K562 (cell line): Measurements from ENCODE around the gene CPSF2. TPM values are rescaled to one million over a fixed set of nuclear protein-coding genes. Genes with fewer than 3 reads are reported as not detected.

Experiments
- ATAC-seq: fragments of 200-7000 bp; cut with Tn5 transposase; 3 replicates; pipeline ENCODE4 v1.9.1; 2020; ENCODE audit warnings: moderate library complexity
- BruUV-seq: library from RNA; stranded (reverse); fragments of 400-500 nt; replicated peaks from 2 replicates; lab custom pipeline; 2021; lab: Mats Ljungman, UMichigan
- CTCF ChIA-PET: fragments of 300-600 bp; formaldehyde crosslinking; extraction: SDS; loops from one replicate; lab custom pipeline; 2021; ENCODE audit warnings: low intra/inter-chr PET ratio; lab: Yijun Ruan, JAX
- POLR2A ChIA-PET: fragments of 300-600, 350-650 bp; sonication (Branson Sonifier 250); formaldehyde crosslinking; extraction: SDS; loops from one replicate; lab custom pipeline; 2021; ENCODE audit warnings: antibody characterized with exemption, inconsistent platforms; lab: Yijun Ruan, JAX
- DNase-seq, 4 experiments: peaks; one replicate each; pipeline versions ENCODE4 v3.0.0 to v3.0.0-alpha.2; 2011 to 2018; ENCODE audit warnings: low spot score in 3 of 4, mixed read lengths in 3 of 4; ENCODE audit errors: extremely low read depth in 1 of 4
- FAIRE-seq: peaks from 2 replicates; lab custom pipeline; 2011; peaks lifted over from hg19 to GRCh38; lab: Jason Lieb, UNC
- H2AFZ ChIP-seq: 2 replicates; pipeline ENCODE4 v1.6.0; 2011; ENCODE audit warnings: low read depth, low read length, control low read depth, inconsistent platforms
- H3K27ac ChIP-seq: fragments of 200-600 bp; 3 replicates; pipeline ENCODE4 v1.8.0; 2011; ENCODE audit warnings: low read depth, mild to moderate bottlenecking, control low read depth, inconsistent platforms, low read length, moderate library complexity, mixed read lengths; ENCODE audit errors: extremely low read depth
- H3K27me3 ChIP-seq, 2 experiments: fragments of 300-600 bp in 1 of 2; 2 replicates in 1 of 2; 3 replicates in 1 of 2; pipeline versions ENCODE4 v1.6.0 to v1.8.0; 2011; ENCODE audit warnings: inconsistent platforms in 2 of 2, low read length in 2 of 2, mild to moderate bottlenecking in 1 of 2, mixed read lengths in 1 of 2, moderate library complexity in 1 of 2; ENCODE audit not compliant: control insufficient read depth in 2 of 2, insufficient read depth in 2 of 2
- H3K36me3 ChIP-seq: fragments of 300-600 bp; 3 replicates; pipeline ENCODE4 v1.8.0; 2011; ENCODE audit warnings: mild to moderate bottlenecking, low read length, inconsistent platforms; ENCODE audit not compliant: control insufficient read depth, insufficient read depth
- H3K4me1 ChIP-seq, 2 experiments: fragments of 200-600 bp in 1 of 2; replicated peaks in 1 of 2; 2 replicates in 1 of 2; 3 replicates in 1 of 2; pipeline versions ENCODE4 v1.5.1 to v1.8.0; 2011; ENCODE audit warnings: inconsistent platforms in 2 of 2, low read length in 2 of 2, mild to moderate bottlenecking in 1 of 2, mixed read lengths in 1 of 2, moderate library complexity in 1 of 2; ENCODE audit not compliant: control insufficient read depth in 2 of 2, insufficient read depth in 2 of 2
- H3K4me2 ChIP-seq: 2 replicates; pipeline ENCODE4 v1.6.1; 2011; ENCODE audit warnings: low read length, control low read depth, inconsistent platforms, mixed read lengths; ENCODE audit not compliant: insufficient read depth
- H3K4me3 ChIP-seq: fragments of 200-600 bp; sonication (generic), shearing (Covaris generic); 2 replicates; pipeline ENCODE4 v1.5.1; 2016; ENCODE audit warnings: control low read depth, inconsistent platforms
- H3K79me2 ChIP-seq: fragments of 200-600 bp; 3 replicates; pipeline ENCODE4 v1.8.0; 2011; ENCODE audit warnings: low read length, inconsistent platforms; ENCODE audit not compliant: control insufficient read depth, insufficient read depth
- H3K9ac ChIP-seq, 2 experiments: 2 replicates each; pipeline versions ENCODE4 v1.6.0 to v1.6.1; 2011; ENCODE audit warnings: low read depth in 2 of 2, low read length in 2 of 2, control low read depth in 1 of 2, inconsistent platforms in 1 of 2, mild to moderate bottlenecking in 1 of 2, mixed read lengths in 1 of 2; ENCODE audit not compliant: insufficient read depth in 1 of 2
- H3K9me1 ChIP-seq: one replicate; pipeline ENCODE4 v1.6.0; 2011; ENCODE audit warnings: inconsistent platforms, mild to moderate bottlenecking, low read length, moderate library complexity; ENCODE audit not compliant: control insufficient read depth, insufficient read depth
- H3K9me3 ChIP-seq: replicated peaks from 2 replicates; pipeline ENCODE4 v1.5.1; 2011; ENCODE audit warnings: low read depth, low read length, inconsistent platforms; ENCODE audit not compliant: control insufficient read depth, insufficient read depth
- H4K20me1 ChIP-seq: replicated peaks from 2 replicates; pipeline ENCODE4 v1.6.1; 2011; ENCODE audit warnings: low read length, inconsistent platforms, mixed read lengths; ENCODE audit not compliant: control insufficient read depth, insufficient read depth
- CEBPG ChIP-seq, 3 experiments: fragments of 200-800 bp in 1 of 3; sonication (Bioruptor generic) in 1 of 3; sonication (generic) in 1 of 3; formaldehyde crosslinking in 1 of 3; IDR thresholded peaks in 2 of 3; conservative IDR thresholded peaks in 1 of 3; 2 replicates each; pipeline versions ENCODE4 v1.6.1 to v1.8.0; 2016 to 2022; ENCODE audit warnings: missing compliant biosample characterization in 2 of 3, missing genetic modification characterization in 2 of 3, mild to moderate bottlenecking in 1 of 3, missing genetic modification reagents in 1 of 3
- FOXJ3 ChIP-seq: sonication (generic); formaldehyde crosslinking; IDR thresholded peaks from 2 replicates; pipeline ENCODE4 v1.4.0; 2020; ENCODE audit warnings: mild to moderate bottlenecking, missing genetic modification reagents
- IRF2 ChIP-seq: sonication (generic); formaldehyde crosslinking; IDR thresholded peaks from 2 replicates; pipeline ENCODE4 v1.8.1; 2022; ENCODE audit warnings: mild to moderate bottlenecking, missing genetic modification reagents
- POLR2A ChIP-seq: fragments of 450-650 bp; conservative IDR thresholded peaks from 2 replicates; pipeline ENCODE4 v1.6.1; 2016
- POLR2H ChIP-seq: IDR thresholded peaks from 2 replicates; pipeline ENCODE4 v1.6.1; 2016; ENCODE audit warnings: missing genetic modification characterization, low read depth, mild to moderate bottlenecking, control low read depth, missing compliant biosample characterization, moderate library complexity
- SETDB1 ChIP-seq: IDR thresholded peaks from one replicate; pipeline ENCODE4 v1.6.1; 2012; ENCODE audit warnings: low read length, control low read depth, inconsistent platforms
- TAL1 ChIP-seq: fragments of 450-650 bp; IDR thresholded peaks from 2 replicates; pipeline ENCODE4 v1.6.1; 2016; ENCODE audit warnings: mild to moderate bottlenecking
- TCF7L2 ChIP-seq: fragments of 150-350 bp; IDR thresholded peaks from 2 replicates; pipeline ENCODE4 v1.6.1; 2016; ENCODE audit warnings: low read depth, mild to moderate bottlenecking, low read length, moderate library complexity
- ZKSCAN1 ChIP-seq: fragments of 150-350 bp; IDR thresholded peaks from 2 replicates; pipeline ENCODE4 v1.6.1; 2016; ENCODE audit warnings: low read depth, low read length
- ZNF175 ChIP-seq: fragments of 200-800 bp; sonication (Bioruptor generic); IDR thresholded peaks from 2 replicates; pipeline ENCODE4 v1.6.1; 2016; ENCODE audit warnings: low read depth, mild to moderate bottlenecking, missing genetic modification characterization, missing compliant biosample characterization
- ZNF76 ChIP-seq: fragments of 250-450 bp; sonication (Bioruptor Pico); IDR thresholded peaks from 2 replicates; pipeline ENCODE4 v1.4.0; 2020; ENCODE audit warnings: mild to moderate bottlenecking, moderate library complexity, borderline replicate concordance
- WGBS: fragments of 100-300 bp; shearing (Covaris generic); methylation state at CpG from one replicate; pipeline ENCODE4 v1.1.6; 2016; ENCODE audit warnings: low coverage, mixed read lengths; ENCODE audit not compliant: insufficient coverage; ENCODE audit errors: missing lambda C conversion rate; 5-methylcytosine and 5-hydroxymethylcytosine counted together
- in situ Hi-C: fragments of 300-500 bp; cut with MboI; formaldehyde crosslinking; loops from 4 replicates; pipeline ENCODE4 v1.15.0; 2018; ENCODE audit warnings: inconsistent platforms, mixed read lengths
- intact Hi-C: fragments of 100-400 bp; cut with micrococcal nuclease; formaldehyde crosslinking; loops from 2 replicates; pipeline ENCODE4 v1.14.2; 2022
- polyA plus RNA-seq, 8 experiments: library from polyadenylated mRNA; depleted of rRNA in 4 of 8; stranded (reverse) in 5 of 8; unstranded in 3 of 8; fragments of >200 nt; fragmentation: Nextera tagmentation in 2 of 8; fragmentation: Illumina TruSeq in 1 of 8; extraction: Ambion mirVana in 2 of 8; extraction: Trizol in 1 of 8; gene quantifications; 2 replicates each; pipeline versions ENCODE4 v1.2.1 to v1.2.3, GENCODE V29; 2011 to 2014; ENCODE audit warnings: inconsistent platforms in 1 of 8, missing spikeins in 1 of 8
- total RNA-seq, 7 experiments: library from RNA; depleted of rRNA in 6 of 7; stranded (reverse); fragments of >200 nt in 6 of 7; fragmentation: Illumina TruSeq in 2 of 7; extraction: Trizol in 2 of 7; gene quantifications; 2 replicates each; pipeline versions ENCODE4 v1.2.1 to v1.2.3, GENCODE V29; 2011 to 2021; ENCODE audit warnings: low replicate concordance in 1 of 7
- TF ChIP-seq, protein P1 (sequence below): sonication (generic); formaldehyde crosslinking; IDR thresholded peaks from 2 replicates; pipeline ENCODE4 v1.4.0; 2020; ENCODE audit warnings: mild to moderate bottlenecking, missing genetic modification reagents
- TF ChIP-seq, protein P2 (sequence below): fragments of 450-650 bp; formaldehyde crosslinking; IDR thresholded peaks from 2 replicates; pipeline ENCODE4 v1.4.0; 2020; ENCODE audit warnings: mild to moderate bottlenecking, moderate library complexity
- TF ChIP-seq, protein P3 (sequence below): fragments of 450-650 bp; formaldehyde crosslinking; IDR thresholded peaks from 2 replicates; pipeline ENCODE4 v1.4.0; 2020; ENCODE audit warnings: mild to moderate bottlenecking
- TF ChIP-seq, protein P4 (sequence below): IDR thresholded peaks from 3 replicates; pipeline ENCODE4 v1.6.1; 2011; ENCODE audit warnings: borderline replicate concordance, mild to moderate bottlenecking, moderate library complexity; ENCODE audit not compliant: insufficient read length; ENCODE audit errors: extremely low read depth

CPSF2 gene
- total and polyA plus RNA-seq, 9 of the 15 experiments (the other 6 are each of a cell fraction or from before 2014, with no cell fraction given), result 20.8 to 71.3 (median 49.0) TPM

DNA sequence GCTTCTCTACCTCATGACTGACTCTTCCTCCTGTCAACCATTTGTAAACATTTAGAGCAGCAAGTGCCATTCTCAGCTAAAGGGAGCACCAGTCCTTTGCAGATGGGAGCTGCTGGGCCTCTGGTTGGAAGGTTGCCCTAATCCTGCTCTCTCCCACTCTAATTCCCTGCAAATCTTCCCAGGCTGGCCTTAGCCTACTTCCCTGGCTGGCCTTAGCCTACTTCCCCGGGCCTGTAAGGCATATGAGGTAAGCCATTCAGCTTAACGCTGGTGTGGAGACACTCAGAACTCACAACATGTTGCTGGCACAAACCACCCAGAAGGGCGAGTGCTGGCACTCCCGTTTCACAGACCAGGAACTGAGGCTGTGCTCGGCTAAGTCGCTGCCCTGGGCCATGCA, 69.0 kb downstream of the CPSF2 start:
- WGBS, result 3% methylated on average over 6 of the region's 6 CpGs
- TF ChIP-seq CEBPG (CRISPR knock-in tag; IDR thresholded peaks at IDR 0.05) (no peak), CEBPG (tag; conservative IDR thresholded peaks at IDR 0.05 in 1 of 2, IDR thresholded peaks at IDR 0.05 in 1 of 2) (no peak), FOXJ3 (CRISPR knock-in tag) (no peak), ZNF175 (no peak), SETDB1 (no peak), ZNF76 (CRISPR knock-in tag) (no peak), IRF2 (CRISPR knock-in tag) (no peak), ZKSCAN1 (no peak), POLR2H (no peak), TCF7L2 (no peak), TAL1 (no peak), POLR2A (no peak)
- TF ChIP-seq, protein P1, sequence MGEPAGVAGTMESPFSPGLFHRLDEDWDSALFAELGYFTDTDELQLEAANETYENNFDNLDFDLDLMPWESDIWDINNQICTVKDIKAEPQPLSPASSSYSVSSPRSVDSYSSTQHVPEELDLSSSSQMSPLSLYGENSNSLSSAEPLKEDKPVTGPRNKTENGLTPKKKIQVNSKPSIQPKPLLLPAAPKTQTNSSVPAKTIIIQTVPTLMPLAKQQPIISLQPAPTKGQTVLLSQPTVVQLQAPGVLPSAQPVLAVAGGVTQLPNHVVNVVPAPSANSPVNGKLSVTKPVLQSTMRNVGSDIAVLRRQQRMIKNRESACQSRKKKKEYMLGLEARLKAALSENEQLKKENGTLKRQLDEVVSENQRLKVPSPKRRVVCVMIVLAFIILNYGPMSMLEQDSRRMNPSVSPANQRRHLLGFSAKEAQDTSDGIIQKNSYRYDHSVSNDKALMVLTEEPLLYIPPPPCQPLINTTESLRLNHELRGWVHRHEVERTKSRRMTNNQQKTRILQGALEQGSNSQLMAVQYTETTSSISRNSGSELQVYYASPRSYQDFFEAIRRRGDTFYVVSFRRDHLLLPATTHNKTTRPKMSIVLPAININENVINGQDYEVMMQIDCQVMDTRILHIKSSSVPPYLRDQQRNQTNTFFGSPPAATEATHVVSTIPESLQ, result no peak
- TF ChIP-seq, protein P2, sequence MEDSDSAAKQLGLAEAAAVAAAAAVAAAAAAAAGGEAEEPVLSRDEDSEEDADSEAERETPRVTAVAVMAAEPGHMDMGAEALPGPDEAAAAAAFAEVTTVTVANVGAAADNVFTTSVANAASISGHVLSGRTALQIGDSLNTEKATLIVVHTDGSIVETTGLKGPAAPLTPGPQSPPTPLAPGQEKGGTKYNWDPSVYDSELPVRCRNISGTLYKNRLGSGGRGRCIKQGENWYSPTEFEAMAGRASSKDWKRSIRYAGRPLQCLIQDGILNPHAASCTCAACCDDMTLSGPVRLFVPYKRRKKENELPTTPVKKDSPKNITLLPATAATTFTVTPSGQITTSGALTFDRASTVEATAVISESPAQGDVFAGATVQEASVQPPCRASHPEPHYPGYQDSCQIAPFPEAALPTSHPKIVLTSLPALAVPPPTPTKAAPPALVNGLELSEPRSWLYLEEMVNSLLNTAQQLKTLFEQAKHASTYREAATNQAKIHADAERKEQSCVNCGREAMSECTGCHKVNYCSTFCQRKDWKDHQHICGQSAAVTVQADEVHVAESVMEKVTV, result no peak
- TF ChIP-seq, protein P3, sequence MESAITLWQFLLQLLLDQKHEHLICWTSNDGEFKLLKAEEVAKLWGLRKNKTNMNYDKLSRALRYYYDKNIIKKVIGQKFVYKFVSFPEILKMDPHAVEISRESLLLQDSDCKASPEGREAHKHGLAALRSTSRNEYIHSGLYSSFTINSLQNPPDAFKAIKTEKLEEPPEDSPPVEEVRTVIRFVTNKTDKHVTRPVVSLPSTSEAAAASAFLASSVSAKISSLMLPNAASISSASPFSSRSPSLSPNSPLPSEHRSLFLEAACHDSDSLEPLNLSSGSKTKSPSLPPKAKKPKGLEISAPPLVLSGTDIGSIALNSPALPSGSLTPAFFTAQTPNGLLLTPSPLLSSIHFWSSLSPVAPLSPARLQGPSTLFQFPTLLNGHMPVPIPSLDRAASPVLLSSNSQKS, result no peak
- TF ChIP-seq, protein P4, sequence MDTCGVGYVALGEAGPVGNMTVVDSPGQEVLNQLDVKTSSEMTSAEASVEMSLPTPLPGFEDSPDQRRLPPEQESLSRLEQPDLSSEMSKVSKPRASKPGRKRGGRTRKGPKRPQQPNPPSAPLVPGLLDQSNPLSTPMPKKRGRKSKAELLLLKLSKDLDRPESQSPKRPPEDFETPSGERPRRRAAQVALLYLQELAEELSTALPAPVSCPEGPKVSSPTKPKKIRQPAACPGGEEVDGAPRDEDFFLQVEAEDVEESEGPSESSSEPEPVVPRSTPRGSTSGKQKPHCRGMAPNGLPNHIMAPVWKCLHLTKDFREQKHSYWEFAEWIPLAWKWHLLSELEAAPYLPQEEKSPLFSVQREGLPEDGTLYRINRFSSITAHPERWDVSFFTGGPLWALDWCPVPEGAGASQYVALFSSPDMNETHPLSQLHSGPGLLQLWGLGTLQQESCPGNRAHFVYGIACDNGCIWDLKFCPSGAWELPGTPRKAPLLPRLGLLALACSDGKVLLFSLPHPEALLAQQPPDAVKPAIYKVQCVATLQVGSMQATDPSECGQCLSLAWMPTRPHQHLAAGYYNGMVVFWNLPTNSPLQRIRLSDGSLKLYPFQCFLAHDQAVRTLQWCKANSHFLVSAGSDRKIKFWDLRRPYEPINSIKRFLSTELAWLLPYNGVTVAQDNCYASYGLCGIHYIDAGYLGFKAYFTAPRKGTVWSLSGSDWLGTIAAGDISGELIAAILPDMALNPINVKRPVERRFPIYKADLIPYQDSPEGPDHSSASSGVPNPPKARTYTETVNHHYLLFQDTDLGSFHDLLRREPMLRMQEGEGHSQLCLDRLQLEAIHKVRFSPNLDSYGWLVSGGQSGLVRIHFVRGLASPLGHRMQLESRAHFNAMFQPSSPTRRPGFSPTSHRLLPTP, result no peak
- no peak overlapping the region for H3K4me3 ChIP-seq
- in situ Hi-C loops, result no loop called here
- FAIRE-seq (no peak), DNase-seq (no peak), ATAC-seq (no peak)
- H3K4me2 ChIP-seq, result no peak overlapping the region
- ChIA-PET POLR2A (no interaction called here), CTCF (no interaction called here)
- intact Hi-C loops, result no loop called here
- no peak overlapping the region for H3K9ac ChIP-seq
- H4K20me1 ChIP-seq, result no peaks in the 10 kb centered on the region
- H3K27me3 ChIP-seq, result peaks cover 0 to 15% of the 10 kb centered on the region in 2 experiments; a peak in 2 of 5 replicates
- no peak overlapping the region for H3K27ac ChIP-seq
- H3K9me3 ChIP-seq, result no peaks in the 10 kb centered on the region
- BruUV-seq, result no TSS peak
- H3K9me1 ChIP-seq, result no peaks in the 10 kb centered on the region
- no peaks in the 10 kb centered on the region for H3K36me3 ChIP-seq
- H3K4me1 ChIP-seq, result no peaks in the 10 kb centered on the region
- no peaks in the 10 kb centered on the region for H3K79me2 ChIP-seq
- H2AFZ ChIP-seq, result no peak overlapping the region
